ENCODE measurements around the gene RNF157. TPM values are rescaled to one million over a fixed set of nuclear protein-coding genes. Genes with fewer than 3 reads are reported as not detected.

RNF157 gene
- total and polyA plus RNA-seq, 2 of the 13 experiments (the other 11 are each of a cell fraction or from before 2014, with no cell fraction given): 0.44 to 1.5 TPM

DNA sequence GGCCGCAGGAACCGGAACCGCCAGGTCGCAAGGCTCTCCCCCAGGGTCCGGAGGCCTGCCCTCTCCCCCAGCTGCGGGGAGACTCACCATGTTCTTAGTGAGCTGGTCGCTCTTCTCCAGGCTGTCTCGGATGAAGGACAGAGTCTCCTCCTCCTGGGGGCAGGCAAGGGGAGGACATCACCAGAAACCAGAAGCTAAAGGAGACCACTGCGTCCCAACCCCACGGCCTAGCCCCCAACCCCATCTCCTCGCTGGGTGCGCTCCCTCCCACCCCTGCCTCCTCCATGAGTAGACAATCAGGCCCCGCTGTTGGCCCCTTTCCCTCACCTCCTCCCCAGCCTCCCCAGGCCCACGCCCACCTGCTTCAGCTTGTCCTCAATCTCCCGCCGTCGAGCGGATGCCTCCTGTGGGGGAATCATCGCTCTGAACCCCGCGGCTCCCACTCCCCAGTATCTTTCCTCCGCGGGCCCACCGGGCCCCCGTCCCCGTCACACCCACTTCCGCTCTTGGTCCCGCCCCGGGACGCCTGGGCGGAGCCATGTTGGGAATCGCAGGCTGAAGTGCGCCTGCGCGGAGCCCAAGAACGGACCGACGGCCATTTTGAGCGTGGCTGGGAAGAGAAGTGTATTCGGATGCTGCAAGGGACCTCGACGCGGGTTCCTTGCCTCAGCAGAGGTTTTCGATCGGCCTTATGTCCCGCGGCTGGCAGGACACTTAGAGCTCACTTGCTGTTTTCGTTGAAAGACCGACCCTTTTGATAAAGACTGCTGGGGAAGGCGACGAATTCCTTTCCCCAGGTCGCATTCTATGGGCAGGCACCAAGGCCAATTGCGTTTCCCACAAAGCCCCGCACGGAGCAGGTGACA lies 136.8 kb downstream of the RNF157 start, which contains the start of gene EXOC7 (continued):
- TF ChIP-seq, protein P1, sequence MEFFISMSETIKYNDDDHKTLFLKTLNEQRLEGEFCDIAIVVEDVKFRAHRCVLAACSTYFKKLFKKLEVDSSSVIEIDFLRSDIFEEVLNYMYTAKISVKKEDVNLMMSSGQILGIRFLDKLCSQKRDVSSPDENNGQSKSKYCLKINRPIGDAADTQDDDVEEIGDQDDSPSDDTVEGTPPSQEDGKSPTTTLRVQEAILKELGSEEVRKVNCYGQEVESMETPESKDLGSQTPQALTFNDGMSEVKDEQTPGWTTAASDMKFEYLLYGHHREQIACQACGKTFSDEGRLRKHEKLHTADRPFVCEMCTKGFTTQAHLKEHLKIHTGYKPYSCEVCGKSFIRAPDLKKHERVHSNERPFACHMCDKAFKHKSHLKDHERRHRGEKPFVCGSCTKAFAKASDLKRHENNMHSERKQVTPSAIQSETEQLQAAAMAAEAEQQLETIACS (CRISPR knock-in tag; IDR thresholded peaks at IDR 0.05): no peak
- no peak for TF ChIP-seq ETV6 (CRISPR knock-in tag; conservative IDR thresholded peaks at IDR 0.05)
- TF ChIP-seq, protein P2, sequence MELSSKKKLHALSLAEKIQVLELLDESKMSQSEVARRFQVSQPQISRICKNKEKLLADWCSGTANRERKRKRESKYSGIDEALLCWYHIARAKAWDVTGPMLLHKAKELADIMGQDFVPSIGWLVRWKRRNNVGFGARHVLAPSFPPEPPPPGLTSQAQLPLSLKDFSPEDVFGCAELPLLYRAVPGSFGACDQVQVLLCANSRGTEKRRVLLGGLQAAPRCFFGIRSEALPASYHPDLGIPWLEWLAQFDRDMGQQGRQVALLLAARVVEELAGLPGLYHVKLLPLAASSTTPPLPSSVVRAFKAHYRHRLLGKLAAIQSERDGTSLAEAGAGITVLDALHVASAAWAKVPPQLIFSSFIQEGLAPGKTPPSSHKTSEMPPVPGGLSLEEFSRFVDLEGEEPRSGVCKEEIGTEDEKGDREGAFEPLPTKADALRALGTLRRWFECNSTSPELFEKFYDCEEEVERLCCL (CRISPR knock-in tag; IDR thresholded peaks at IDR 0.05; ENCODE audit: borderline replicate concordance): no peak
- peak; percentile 67; the same call in 1 of the 2 replicates for TF ChIP-seq DR1 (CRISPR knock-in tag; IDR thresholded peaks at IDR 0.05)
- TF ChIP-seq ZNF564 (CRISPR knock-in tag; IDR thresholded peaks at IDR 0.05): no peak
- TF ChIP-seq NR2F6 (IDR thresholded peaks at IDR 0.05): no peak
- no peak for TF ChIP-seq NR2F6 (CRISPR knock-in tag; IDR thresholded peaks at IDR 0.05)
- TF ChIP-seq, protein P3, sequence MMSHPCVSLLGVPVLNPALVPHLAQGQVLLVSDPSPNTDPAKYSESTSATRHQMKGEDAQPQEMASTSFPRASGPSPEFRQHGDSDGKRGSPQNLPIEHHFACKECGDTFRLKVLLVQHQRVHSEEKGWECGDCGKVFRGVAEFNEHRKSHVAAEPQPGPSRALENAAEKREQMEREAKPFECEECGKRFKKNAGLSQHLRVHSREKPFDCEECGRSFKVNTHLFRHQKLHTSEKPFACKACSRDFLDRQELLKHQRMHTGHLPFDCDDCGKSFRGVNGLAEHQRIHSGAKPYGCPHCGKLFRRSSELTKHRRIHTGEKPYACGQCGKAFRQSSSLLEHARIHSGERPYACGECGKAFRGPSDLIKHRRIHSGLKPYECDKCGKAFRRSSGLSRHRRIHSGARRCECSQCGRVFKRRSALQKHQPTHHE (CRISPR knock-in tag; IDR thresholded peaks at IDR 0.05; ENCODE audit: borderline replicate concordance): 0 out of 2 replicates have a peak, but pooled peaks have one; percentile 61
- no peak for TF ChIP-seq ZNF30 (CRISPR knock-in tag; IDR thresholded peaks at IDR 0.05)
- TF ChIP-seq ZSCAN12 (CRISPR knock-in tag; IDR thresholded peaks at IDR 0.05): no peak
- TF ChIP-seq, protein P4, sequence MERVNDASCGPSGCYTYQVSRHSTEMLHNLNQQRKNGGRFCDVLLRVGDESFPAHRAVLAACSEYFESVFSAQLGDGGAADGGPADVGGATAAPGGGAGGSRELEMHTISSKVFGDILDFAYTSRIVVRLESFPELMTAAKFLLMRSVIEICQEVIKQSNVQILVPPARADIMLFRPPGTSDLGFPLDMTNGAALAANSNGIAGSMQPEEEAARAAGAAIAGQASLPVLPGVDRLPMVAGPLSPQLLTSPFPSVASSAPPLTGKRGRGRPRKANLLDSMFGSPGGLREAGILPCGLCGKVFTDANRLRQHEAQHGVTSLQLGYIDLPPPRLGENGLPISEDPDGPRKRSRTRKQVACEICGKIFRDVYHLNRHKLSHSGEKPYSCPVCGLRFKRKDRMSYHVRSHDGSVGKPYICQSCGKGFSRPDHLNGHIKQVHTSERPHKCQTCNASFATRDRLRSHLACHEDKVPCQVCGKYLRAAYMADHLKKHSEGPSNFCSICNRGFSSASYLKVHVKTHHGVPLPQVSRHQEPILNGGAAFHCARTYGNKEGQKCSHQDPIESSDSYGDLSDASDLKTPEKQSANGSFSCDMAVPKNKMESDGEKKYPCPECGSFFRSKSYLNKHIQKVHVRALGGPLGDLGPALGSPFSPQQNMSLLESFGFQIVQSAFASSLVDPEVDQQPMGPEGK (CRISPR knock-in tag; IDR thresholded peaks at IDR 0.05): peak; percentile 77
- no peak; the same call in 1 of the 2 replicates for TF ChIP-seq SSRP1 (CRISPR knock-in tag; IDR thresholded peaks at IDR 0.05)
- no peak for TF ChIP-seq SNAPC2 (CRISPR knock-in tag; IDR thresholded peaks at IDR 0.05)
- TF ChIP-seq ZNF101 (CRISPR knock-in tag; IDR thresholded peaks at IDR 0.05; ENCODE audit: borderline replicate concordance, low read depth): no peak
- no peak; the same call in 1 of the 2 replicates for TF ChIP-seq MEIS1 (CRISPR knock-in tag; IDR thresholded peaks at IDR 0.05; ENCODE audit: borderline replicate concordance)
- TF ChIP-seq, protein P5, sequence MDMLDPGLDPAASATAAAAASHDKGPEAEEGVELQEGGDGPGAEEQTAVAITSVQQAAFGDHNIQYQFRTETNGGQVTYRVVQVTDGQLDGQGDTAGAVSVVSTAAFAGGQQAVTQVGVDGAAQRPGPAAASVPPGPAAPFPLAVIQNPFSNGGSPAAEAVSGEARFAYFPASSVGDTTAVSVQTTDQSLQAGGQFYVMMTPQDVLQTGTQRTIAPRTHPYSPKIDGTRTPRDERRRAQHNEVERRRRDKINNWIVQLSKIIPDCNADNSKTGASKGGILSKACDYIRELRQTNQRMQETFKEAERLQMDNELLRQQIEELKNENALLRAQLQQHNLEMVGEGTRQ (IDR thresholded peaks at IDR 0.05; ENCODE audit: low read depth, low read length): no peak
- TF ChIP-seq, protein P5 (CRISPR knock-in tag; IDR thresholded peaks at IDR 0.05; ENCODE audit: borderline replicate concordance): peak; percentile 12; the same call in 1 of the 2 replicates
- TF ChIP-seq AGO1 (IDR thresholded peaks at IDR 0.05; ENCODE audit: low read depth, low read length, poor library complexity, severe bottlenecking): peak; percentile 71
- TF ChIP-seq TBX3 (IDR thresholded peaks at IDR 0.05; ENCODE audit: borderline replicate concordance): no peak
- no peak for TF ChIP-seq ZNF720 (CRISPR knock-in tag; IDR thresholded peaks at IDR 0.05)
- TF ChIP-seq ZNF782 (CRISPR knock-in tag; IDR thresholded peaks at IDR 0.05; ENCODE audit: borderline replicate concordance): no peak; the same call in 1 of the 2 replicates
